ENCODE data around the gene KYAT1. TPM values are rescaled to one million over a fixed set of nuclear protein-coding genes. Genes with fewer than 3 reads are reported as not detected.
"Not testable (repeated sequence)": the region's sequence is repeated elsewhere in the genome, so short reads cannot be mapped to it uniquely, and the experiment has no call there.

Gene KYAT1
- total RNA-seq, 4 donors from 2014 or later: 4.7 to 7.4 (median 5.8) TPM

GRCh38 chr9:128847803-128848202 is 33.9 kb downstream of the KYAT1 start:
- Histone ChIP-seq H3K4me1 (peaks cover 0 to 6% of the 10 kb centered on the region in 2 donors), H3K36me3 (no peaks in the 10 kb centered on the region), H3K27me3 (no peaks in the 10 kb centered on the region), H3K4me3 (no peak overlapping the region), H3K9me3 (no peaks in the 10 kb centered on the region), H3K27ac (no peak overlapping the region)
- DNase-seq: no peak
- in situ Hi-C loops (cut with MboI; ENCODE audit: low sequenced_read_pairs in 4 of 4) (no loop called here), intact Hi-C loops (cut with DNase I; ENCODE audit: low total_unique reads) (no loop called here)
- TF ChIP-seq, protein P1, sequence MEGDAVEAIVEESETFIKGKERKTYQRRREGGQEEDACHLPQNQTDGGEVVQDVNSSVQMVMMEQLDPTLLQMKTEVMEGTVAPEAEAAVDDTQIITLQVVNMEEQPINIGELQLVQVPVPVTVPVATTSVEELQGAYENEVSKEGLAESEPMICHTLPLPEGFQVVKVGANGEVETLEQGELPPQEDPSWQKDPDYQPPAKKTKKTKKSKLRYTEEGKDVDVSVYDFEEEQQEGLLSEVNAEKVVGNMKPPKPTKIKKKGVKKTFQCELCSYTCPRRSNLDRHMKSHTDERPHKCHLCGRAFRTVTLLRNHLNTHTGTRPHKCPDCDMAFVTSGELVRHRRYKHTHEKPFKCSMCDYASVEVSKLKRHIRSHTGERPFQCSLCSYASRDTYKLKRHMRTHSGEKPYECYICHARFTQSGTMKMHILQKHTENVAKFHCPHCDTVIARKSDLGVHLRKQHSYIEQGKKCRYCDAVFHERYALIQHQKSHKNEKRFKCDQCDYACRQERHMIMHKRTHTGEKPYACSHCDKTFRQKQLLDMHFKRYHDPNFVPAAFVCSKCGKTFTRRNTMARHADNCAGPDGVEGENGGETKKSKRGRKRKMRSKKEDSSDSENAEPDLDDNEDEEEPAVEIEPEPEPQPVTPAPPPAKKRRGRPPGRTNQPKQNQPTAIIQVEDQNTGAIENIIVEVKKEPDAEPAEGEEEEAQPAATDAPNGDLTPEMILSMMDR (IDR thresholded peaks at IDR 0.05 in 4 of 5, conservative IDR thresholded peaks at IDR 0.05 in 1 of 5): no peak
- TF ChIP-seq POLR2A (IDR thresholded peaks at IDR 0.05): no peak
- ATAC-seq: no peak

- no peak for ATAC-seq
- no peaks in the 10 kb centered on the region for H3K9me3 ChIP-seq
- no peaks in the 10 kb centered on the region for H3K27me3 ChIP-seq
- H3K4me1 ChIP-seq: no peaks in the 10 kb centered on the region
- intact Hi-C loops (cut with DNase I; ENCODE audit: low total_unique reads) (no loop called here), in situ Hi-C loops (cut with MboI; ENCODE audit: low sequenced_read_pairs in 4 of 4) (no loop called here)
- TF ChIP-seq, protein P1 (IDR thresholded peaks at IDR 0.05 in 4 of 5, conservative IDR thresholded peaks at IDR 0.05 in 1 of 5): no peak
- TF ChIP-seq POLR2A (IDR thresholded peaks at IDR 0.05): no peak
- no peak overlapping the region for H3K4me3 ChIP-seq
- peaks cover 0 to 5% of the 10 kb centered on the region in 2 donors for H3K36me3 ChIP-seq
- H3K27ac ChIP-seq: no peak overlapping the region
- no peak for DNase-seq
Measured at GRCh38 chr9:128846680-128847030, 35.1 kb downstream of the KYAT1 start.

GRCh38 chr9:128845186-128845931 is 36.4 kb downstream of the KYAT1 start:
- intact Hi-C loops (cut with DNase I; ENCODE audit: low total_unique reads) (no loop called here), in situ Hi-C loops (cut with MboI; ENCODE audit: low sequenced_read_pairs in 4 of 4) (no loop called here)
- ATAC-seq (no peak), DNase-seq (peak in 1 of 2 donors; percentile 4)
- no peak overlapping the region for H3K27ac ChIP-seq
- H3K27me3 ChIP-seq: no peaks in the 10 kb centered on the region
- TF ChIP-seq, protein P1 (IDR thresholded peaks at IDR 0.05 in 4 of 5, conservative IDR thresholded peaks at IDR 0.05 in 1 of 5): no peak
- no peak for TF ChIP-seq POLR2A (IDR thresholded peaks at IDR 0.05)
- no peaks in the 10 kb centered on the region for H3K4me1 ChIP-seq
- H3K9me3 ChIP-seq: no peaks in the 10 kb centered on the region
- H3K4me3 ChIP-seq: no peak overlapping the region
- peaks cover 0 to 8% of the 10 kb centered on the region in 2 donors for H3K36me3 ChIP-seq

GRCh38 chr9:128843171-128843570 is 38.6 kb downstream of the KYAT1 start:
- H3K9me3 ChIP-seq; ATAC-seq; in situ Hi-C loops (cut with MboI; ENCODE audit: low sequenced_read_pairs in 4 of 4); H3K27ac ChIP-seq; H3K4me1 ChIP-seq; H3K27me3 ChIP-seq; intact Hi-C loops (cut with DNase I; ENCODE audit: low total_unique reads); H3K36me3 ChIP-seq; H3K4me3 ChIP-seq: not testable (repeated sequence)
- DNase-seq: peak in 1 of 2 donors; percentile 2

DNA sequence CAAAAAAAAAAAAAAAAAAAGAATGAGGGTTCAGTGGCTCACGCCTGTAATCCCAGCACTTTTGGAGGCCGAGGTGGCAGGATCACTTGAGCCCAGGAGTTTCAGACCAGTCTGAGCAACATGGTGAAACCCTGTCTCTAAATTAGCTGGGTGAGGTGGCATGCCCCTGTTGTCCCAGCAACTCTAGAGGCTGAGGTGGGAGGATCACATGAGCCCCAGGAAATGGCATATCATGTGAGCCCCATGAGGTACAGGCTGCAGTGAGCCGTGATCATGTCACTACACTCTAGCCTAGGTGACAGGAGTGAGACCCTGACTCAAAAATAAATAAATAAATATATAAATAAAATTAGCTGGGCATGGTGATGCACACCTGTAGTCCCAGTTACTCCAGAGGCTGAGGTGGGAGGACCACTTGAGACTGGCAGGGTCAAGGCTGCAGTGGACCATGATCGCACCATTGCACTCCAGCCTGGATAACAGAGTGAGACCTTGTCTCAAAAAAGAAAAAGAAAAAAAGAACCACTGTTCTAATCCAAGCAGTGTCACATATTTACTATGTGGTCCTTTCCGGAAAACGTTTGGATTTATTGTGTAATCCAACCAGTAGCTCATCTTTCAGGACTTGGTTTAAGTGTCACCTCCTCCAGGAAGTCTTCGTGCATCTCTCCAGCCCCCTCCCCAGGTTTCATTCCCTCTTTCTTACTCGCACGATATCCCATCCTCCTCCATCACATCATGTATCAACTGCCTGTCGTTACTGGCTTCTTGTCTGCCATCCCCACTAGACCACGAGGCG is 39.9 kb downstream of the KYAT1 start:
- no peaks in the 10 kb centered on the region for H3K9me3 ChIP-seq
- DNase-seq (no peak), ATAC-seq (no peak)
- no peak overlapping the region for H3K4me3 ChIP-seq
- H3K36me3 ChIP-seq: peaks cover 0 to 8% of the 10 kb centered on the region in 2 donors
- in situ Hi-C loops (cut with MboI; ENCODE audit: low sequenced_read_pairs in 4 of 4): no loop called here
- no peak for TF ChIP-seq POLR2A (IDR thresholded peaks at IDR 0.05)
- TF ChIP-seq, protein P1 (IDR thresholded peaks at IDR 0.05 in 4 of 5, conservative IDR thresholded peaks at IDR 0.05 in 1 of 5): no peak
- H3K27ac ChIP-seq: no peak overlapping the region
- intact Hi-C loops (cut with DNase I; ENCODE audit: low total_unique reads): no loop called here
- no peaks in the 10 kb centered on the region for H3K27me3 ChIP-seq
- H3K4me1 ChIP-seq: no peaks in the 10 kb centered on the region
